ENCODE results near the gene TACC3.
A peak's percentile ranks its signal among the peaks of the same experiment; 100 is the strongest.

TACC3 gene

GRCh38 chr4:1748465-1748995, 27.2 kb downstream of the TACC3 start:
- DNase-seq, result peak; percentile 88

DNA sequence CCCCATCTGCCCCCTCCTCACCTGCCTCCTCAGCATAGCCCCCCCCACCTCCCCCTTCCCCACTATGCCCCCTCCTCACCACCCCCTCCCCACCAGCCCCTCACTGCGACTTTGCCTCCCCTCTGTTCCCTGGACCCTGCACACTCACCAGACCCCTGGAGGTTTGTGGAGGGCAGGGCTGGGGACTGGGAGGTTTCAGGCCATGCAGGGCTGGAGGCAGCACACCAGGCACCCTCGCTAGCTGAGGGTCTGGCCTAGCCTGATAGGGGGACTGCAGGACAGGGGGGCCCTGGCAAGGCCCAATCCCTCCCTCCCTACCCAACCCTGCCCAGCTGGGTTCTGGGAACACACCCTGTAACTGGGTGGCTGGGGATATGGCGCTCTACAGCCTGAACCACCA, 28.0 kb downstream of the TACC3 start:
- no peak for DNase-seq

DNA sequence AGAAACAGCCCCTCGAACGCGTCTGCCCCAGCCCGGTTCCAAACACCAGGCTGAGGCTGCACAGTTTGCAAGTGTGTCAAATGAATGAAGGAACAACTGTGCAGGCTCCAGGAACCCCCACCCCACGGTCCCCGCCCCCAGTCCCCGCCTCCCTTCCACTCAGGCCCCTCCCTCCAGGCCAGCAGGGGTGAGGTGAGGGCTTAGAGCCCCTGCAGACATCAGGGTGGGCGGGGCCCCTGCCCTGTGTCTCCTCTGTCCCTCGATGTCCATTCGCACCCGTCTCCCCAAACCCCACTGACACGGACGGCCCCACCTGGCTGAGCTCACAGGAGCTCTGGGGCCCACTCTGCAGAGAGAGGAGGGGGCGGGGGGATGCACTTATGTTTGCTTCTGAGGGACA, 28.5 kb downstream of the TACC3 start:
- no peak for DNase-seq

GRCh38 chr4:1750381-1751154, 29.2 kb downstream of the TACC3 start:
- no peak for DNase-seq

GRCh38 chr4:1751155-1751918, 30.0 kb downstream of the TACC3 start:
- no peak for DNase-seq

- DNase-seq, result no peak
These were observed 30.6 kb downstream of the TACC3 start for GRCh38 chr4:1751919-1752283.

- DNase-seq, result peak; percentile 34
These were observed 31.1 kb downstream of the TACC3 start for GRCh38 chr4:1752284-1753041.

- no peak for DNase-seq
These were observed 32.0 kb downstream of the TACC3 start for GRCh38 chr4:1753294-1753696.

GRCh38 chr4:1753697-1754311, 32.5 kb downstream of the TACC3 start:
- DNase-seq, result no peak

DNA sequence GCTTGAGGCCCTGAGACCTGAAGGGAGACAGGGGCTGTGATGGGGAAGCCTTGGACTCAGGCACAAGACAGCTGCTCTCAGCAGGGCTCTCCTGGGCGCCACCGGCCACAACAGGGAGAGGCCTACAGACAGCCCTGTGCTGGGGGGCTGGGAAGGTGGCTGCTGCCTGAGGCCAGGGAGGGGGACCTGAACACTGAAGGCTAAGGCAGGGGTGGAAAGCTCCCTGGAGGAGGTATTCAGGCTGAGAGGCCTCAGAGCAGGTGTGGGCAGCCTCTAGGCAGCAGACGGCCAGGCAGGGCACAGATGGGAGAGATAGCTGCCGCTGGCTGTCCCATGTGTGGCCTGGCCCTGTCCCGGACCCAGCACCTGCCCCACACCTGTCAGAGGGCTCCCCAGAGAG, 33.0 kb downstream of the TACC3 start:
- no peak for DNase-seq

GRCh38 chr4:1755297-1755696, 34.0 kb downstream of the TACC3 start:
- no peak for DNase-seq

- DNase-seq, result no peak
These were observed 34.8 kb downstream of the TACC3 start for GRCh38 chr4:1756079-1756478.

- no peak for DNase-seq
These were observed 35.8 kb downstream of the TACC3 start for GRCh38 chr4:1756893-1757779.

DNA sequence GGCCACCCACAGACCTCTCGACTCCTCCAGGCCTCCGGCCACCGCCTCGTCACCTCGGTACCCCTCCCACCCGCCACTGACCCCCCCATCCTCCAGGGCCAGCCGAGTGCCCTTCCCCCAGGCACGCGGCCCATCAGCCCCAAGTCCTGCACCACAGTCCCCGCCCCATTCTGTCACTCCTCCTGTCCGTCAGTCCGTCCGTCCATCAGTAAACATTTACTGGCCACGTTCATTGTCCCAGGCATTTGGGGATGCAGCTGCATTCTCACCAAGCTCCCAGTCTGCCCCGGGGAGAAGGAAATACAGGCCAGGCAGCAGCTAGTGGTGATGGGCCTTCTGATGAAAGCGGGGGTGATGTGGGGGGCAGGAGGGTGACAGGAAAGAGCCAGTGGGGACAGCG, 36.5 kb downstream of the TACC3 start:
- no peak for DNase-seq

- no peak for DNase-seq
These were observed 37.2 kb downstream of the TACC3 start for GRCh38 chr4:1758306-1759121.

DNA sequence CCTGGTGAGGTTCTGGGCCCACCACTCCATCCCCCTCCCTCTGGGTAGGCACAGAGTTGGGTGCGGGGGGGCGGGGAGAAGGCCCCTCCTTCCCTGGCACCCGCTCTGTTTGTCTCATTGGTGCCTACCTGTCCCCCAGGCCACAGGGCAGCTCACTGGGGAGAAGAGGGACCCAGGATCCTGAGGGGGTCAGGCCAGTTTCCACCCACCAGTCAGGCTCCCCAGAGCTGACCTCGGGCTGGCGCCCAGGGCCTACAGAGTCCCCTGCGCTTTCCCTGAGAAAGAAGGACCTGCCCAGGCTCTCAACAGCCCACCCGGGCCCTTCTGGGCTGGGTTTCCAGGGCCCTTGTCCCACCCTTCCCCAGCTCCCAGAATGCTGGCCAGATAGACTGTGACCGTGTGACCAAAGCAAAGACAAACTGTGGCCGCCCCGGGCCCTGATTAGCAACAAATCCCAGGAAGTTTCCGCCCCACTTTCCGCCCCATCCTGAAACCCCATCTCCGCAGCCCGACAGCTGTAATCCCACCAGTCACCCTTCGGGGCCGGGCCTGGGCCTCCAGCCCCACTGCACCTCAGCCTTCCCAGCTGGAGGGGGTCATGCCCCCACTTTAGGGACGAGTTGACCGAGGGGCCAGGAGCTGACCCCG, 38.0 kb downstream of the TACC3 start:
- no peak for DNase-seq

DNA sequence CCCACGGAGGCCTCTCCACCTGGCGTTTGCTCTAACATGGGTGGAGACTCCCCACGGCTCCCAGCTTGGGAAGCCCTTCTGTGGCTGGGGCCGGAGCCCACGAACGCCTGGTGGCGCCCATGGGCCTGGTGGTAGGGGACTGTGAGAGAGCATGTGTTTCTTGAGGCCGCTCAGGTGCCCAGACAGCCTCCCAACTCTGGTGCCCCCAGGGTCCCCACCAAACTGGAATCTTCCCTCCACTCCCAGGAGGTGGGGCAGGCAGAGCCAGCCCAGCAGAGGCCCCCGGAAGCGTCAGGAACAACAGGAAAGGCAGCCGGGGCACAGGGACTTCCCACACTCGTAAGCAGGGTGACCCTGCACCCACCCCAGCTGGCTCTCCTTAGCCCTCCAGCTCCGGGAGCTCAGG, 38.5 kb downstream of the TACC3 start:
- no peak for DNase-seq

- DNase-seq, result no peak
These were observed 39.3 kb downstream of the TACC3 start for GRCh38 chr4:1760521-1761071.

DNA sequence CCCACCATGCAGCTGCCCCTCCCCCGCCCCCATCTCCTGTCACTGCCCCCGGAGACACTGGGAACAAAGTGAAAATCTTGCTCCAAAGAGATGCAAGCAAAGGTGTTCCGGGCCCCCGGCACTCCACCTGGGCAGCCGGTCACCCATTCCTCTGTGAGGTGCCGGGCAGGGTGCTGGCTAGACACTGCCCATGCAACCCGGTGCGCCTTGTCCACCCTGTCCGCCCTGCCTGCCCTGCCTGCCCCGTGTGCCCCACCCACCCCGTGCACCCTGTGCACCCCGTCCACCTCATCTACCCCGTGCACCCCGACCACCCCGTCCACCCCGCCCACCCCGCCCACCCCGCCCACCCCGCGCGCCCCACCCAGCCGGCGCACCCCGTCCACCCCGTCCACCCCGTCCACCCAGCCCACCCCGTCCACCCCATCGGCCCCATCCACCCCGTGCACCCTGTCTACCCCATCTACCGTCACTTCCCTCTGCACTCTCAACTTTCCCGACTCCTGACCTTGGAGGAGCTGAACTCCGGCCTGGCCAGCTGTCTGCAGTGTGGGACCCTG, 39.9 kb downstream of the TACC3 start:
- DNase-seq, result no peak
